Measurements from ENCODE around the gene KIF16B. TPM values are rescaled to one million over a fixed set of nuclear protein-coding genes. Genes with fewer than 3 reads are reported as not detected.
A peak's percentile ranks its signal among the peaks of the same experiment; 100 is the strongest.

The KIF16B gene
- total RNA-seq, 1 donor from 2014 or later, result 14.2 TPM

- H3K4me3 ChIP-seq (ENCODE audit: low read depth, low read length), result no peak overlapping the region
- TF ChIP-seq, protein P1, sequence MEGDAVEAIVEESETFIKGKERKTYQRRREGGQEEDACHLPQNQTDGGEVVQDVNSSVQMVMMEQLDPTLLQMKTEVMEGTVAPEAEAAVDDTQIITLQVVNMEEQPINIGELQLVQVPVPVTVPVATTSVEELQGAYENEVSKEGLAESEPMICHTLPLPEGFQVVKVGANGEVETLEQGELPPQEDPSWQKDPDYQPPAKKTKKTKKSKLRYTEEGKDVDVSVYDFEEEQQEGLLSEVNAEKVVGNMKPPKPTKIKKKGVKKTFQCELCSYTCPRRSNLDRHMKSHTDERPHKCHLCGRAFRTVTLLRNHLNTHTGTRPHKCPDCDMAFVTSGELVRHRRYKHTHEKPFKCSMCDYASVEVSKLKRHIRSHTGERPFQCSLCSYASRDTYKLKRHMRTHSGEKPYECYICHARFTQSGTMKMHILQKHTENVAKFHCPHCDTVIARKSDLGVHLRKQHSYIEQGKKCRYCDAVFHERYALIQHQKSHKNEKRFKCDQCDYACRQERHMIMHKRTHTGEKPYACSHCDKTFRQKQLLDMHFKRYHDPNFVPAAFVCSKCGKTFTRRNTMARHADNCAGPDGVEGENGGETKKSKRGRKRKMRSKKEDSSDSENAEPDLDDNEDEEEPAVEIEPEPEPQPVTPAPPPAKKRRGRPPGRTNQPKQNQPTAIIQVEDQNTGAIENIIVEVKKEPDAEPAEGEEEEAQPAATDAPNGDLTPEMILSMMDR (conservative IDR thresholded peaks at IDR 0.05; ENCODE audit: low read depth, low read length), result no peak
- DNase-seq (ENCODE audit: low read depth), result no peak
Measured at GRCh38 chr20:16474363-16474762, 98.9 kb downstream of the KIF16B start.

GRCh38 chr20:16472045-16472872, 101.0 kb downstream of the KIF16B start:
- H3K4me3 ChIP-seq (ENCODE audit: low read depth, low read length), result no peak overlapping the region
- DNase-seq (ENCODE audit: low read depth), result no peak
- TF ChIP-seq, protein P1 (conservative IDR thresholded peaks at IDR 0.05; ENCODE audit: low read depth, low read length), result no peak

DNA sequence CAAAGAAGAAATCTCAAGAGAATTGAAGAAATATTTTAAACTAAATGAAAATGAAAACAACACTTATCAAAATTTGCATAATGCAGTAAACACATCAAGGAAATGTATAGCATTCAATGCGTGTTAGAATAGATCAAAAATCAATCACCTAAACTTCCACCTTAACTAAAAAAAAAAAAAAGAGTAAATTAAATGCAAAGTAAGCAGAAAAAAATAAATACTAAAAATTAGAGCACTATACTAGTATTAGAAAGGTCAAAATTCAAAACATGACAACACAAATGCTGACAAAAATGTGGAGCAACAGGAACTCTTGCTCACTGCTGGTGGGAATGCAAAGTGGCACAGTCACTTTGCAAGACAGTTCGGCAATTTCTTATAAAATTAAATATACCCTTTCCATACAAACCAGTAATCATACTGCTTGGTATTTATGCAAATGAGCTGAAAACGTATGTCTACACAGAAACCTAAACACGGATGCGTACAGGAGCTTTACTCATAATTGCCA, 103.8 kb downstream of the KIF16B start:
- DNase-seq (ENCODE audit: low read depth), result no peak
- H3K4me3 ChIP-seq (ENCODE audit: low read depth, low read length), result no peak overlapping the region
- TF ChIP-seq, protein P1 (conservative IDR thresholded peaks at IDR 0.05; ENCODE audit: low read depth, low read length), result no peak

DNA sequence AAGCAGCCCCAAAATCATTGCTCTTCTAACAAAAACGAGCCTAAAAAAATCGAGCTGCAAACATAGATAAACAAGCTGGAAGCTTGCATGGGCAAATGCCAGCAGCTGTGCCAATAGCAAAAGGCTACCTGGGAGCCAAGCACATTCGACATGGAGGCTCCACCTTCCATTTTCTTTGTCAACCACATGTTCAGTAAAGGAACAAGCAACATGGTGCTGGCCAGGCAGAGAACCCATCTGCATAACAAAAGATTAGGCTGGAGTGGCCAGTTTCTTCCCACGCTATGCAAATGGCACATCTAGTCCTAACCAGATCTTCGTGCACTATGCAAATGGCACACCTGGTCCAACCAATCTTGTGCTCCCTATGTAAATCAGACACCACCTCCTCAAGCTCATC, 110.5 kb downstream of the KIF16B start:
- no peak overlapping the region for H3K4me3 ChIP-seq (ENCODE audit: low read depth, low read length)
- TF ChIP-seq, protein P1 (conservative IDR thresholded peaks at IDR 0.05; ENCODE audit: low read depth, low read length), result no peak
- DNase-seq (ENCODE audit: low read depth), result no peak

DNA sequence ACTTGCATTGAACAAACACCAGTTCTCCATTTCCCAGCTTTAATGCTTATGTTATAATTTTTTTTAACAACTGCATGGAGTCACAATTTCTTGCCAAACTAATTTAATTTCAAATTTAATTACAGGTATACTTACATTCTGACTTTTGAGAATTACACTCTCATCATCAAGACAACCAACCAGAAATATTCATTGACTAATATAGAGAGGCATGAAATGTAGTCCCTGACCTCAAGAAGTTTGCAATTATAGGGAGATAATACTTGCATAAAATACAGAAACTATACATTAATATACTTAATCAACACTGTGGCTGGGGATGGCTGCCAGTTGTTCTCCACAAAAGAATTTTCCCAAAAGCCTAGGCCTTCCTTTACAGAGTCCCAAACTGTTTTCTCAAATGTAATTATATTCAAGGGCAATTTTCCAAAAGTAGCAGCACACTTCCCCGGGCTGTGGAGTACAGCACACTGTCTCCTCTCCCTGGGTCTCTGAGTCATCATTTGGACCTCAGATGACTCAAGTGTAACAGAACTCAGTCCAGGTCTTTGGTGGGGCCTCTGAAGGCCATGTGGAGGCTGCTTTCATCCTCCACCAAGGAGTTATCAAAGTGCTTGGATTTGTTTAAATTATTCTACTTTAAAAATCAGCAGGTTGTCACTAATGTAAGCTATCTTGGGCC, 114.1 kb downstream of the KIF16B start:
- TF ChIP-seq, protein P1 (conservative IDR thresholded peaks at IDR 0.05; ENCODE audit: low read depth, low read length), result no peak
- no peak overlapping the region for H3K4me3 ChIP-seq (ENCODE audit: low read depth, low read length)
- peak; percentile 30 for DNase-seq (ENCODE audit: low read depth)

GRCh38 chr20:16457514-16457913, 115.7 kb downstream of the KIF16B start:
- TF ChIP-seq, protein P1 (conservative IDR thresholded peaks at IDR 0.05; ENCODE audit: low read depth, low read length), result no peak
- DNase-seq (ENCODE audit: low read depth), result no peak
- no peak overlapping the region for H3K4me3 ChIP-seq (ENCODE audit: low read depth, low read length)

All from epithelial cell of proximal tubule (primary cell).